Body of pancreas (tissue), 4 donors: Measurements from ENCODE around the gene SNCG. TPM values are rescaled to one million over a fixed set of nuclear protein-coding genes. Genes with fewer than 3 reads are reported as not detected.
A peak's percentile ranks its signal among the peaks of the same experiment; 100 is the strongest.

Experiments used
- ATAC-seq: fragments of 150-250 bp; one replicate; pipeline ENCODE4 v1.9.1; 2016
- DNase-seq, 4 donors: peaks; one replicate each; pipeline ENCODE4 v3.0.0-alpha.2; 2019
- H3K27ac ChIP-seq, 4 donors: fragments of 200-600 bp; sonication (generic); 1 replicate in 3 of 4; 2 replicates in 1 of 4; pipeline versions ENCODE4 v1.5.1 to v1.6.1; 2016 to 2019; ENCODE audit warnings: mild to moderate bottlenecking in 1 of 4, mixed read lengths in 1 of 4, moderate library complexity in 1 of 4
- H3K27me3 ChIP-seq, 2 donors: fragments of 200-600 bp; sonication (generic); one replicate each; pipeline ENCODE4 v1.6.0; 2016; ENCODE audit warnings: mild to moderate bottlenecking in 1 of 2
- H3K36me3 ChIP-seq, 2 donors: fragments of 200-600 bp; sonication (generic); replicated peaks in 1 of 2; 2 replicates each; pipeline ENCODE4 v1.5.1; 2016; ENCODE audit warnings: low read depth in 2 of 2; ENCODE audit not compliant: insufficient read depth in 1 of 2
- H3K4me1 ChIP-seq: fragments of 200-600 bp; sonication (generic); one replicate; pipeline ENCODE4 v1.6.0; 2016
- H3K4me3 ChIP-seq, 2 donors: fragments of 200-600 bp; sonication (generic); 1 replicate in 1 of 2; 2 replicates in 1 of 2; pipeline ENCODE4 v1.5.1; 2016 to 2019
- H3K9me3 ChIP-seq, 3 donors: fragments of 200-600 bp; sonication (generic); 1 replicate in 2 of 3; 2 replicates in 1 of 3; pipeline ENCODE4 v1.5.1; 2016
- CTCF ChIP-seq, 7 experiments: fragments of 450-650 bp in 4 of 7; fragments of 200-600 bp in 3 of 7; sonication (generic) in 3 of 7; IDR thresholded peaks; one replicate each; pipeline ENCODE4 v1.5.1; 2016 to 2019; ENCODE audit warnings: antibody characterized with exemption in 7 of 7
- POLR2A ChIP-seq, 3 donors: fragments of 450-650 bp; IDR thresholded peaks; one replicate each; pipeline ENCODE4 v1.6.1; 2016; ENCODE audit warnings: antibody characterized with exemption in 3 of 3, mild to moderate bottlenecking in 2 of 3
- WGBS, 2 donors: methylation state at CpG; one replicate each; pipeline ENCODE4 v1.1.5; 2017; 5-methylcytosine and 5-hydroxymethylcytosine counted together
- intact Hi-C: fragments of 100-400 bp; cut with DNase I; formaldehyde crosslinking; loops from one replicate; pipeline ENCODE4 v1.15.1; 2023
- total RNA-seq, 2 donors: library from RNA; depleted of rRNA; stranded (reverse); fragments of >200 nt; gene quantifications; one replicate each; pipeline ENCODE4 v1.1.0, GENCODE V29; 2016

Gene SNCG
- total RNA-seq, result 1 to 10 TPM; 2.6 to 3.0 TPM

DNA sequence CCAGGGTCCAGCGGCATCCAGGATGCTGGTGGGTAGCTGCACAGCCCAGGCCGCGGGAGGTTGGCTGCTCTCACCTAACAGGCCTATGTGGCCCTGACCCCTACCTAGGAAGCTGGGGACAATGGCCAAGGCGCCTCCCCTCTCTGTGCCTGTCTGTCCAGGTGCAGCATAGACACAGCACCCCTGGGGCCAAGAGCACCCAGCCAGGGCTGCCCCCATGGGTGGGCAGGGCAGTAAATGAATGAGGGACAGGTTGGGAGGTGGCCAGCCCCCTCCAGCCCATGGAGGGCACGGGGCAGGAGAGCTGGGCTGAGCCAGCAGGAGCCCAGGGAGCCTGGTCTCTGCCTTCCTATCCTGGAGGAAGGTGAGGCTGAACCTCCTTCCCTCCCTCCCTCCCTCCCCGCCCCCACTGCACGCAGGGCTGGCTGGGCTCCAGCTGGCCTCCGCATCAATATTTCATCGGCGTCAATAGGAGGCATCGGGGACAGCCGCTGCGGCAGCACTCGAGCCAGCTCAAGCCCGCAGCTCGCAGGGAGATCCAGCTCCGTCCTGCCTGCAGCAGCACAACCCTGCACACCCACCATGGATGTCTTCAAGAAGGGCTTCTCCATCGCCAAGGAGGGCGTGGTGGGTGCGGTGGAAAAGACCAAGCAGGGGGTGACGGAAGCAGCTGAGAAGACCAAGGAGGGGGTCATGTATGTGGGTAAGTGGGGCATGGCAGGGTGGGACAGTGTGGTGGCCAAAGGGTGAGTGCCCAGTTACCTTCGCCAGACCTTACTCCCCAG lies at the start of gene SNCG:
TSS of gene SNCG (plus strand) at position 484 of the 785 bp plus-strand sequence. CDS start at position 583, 99 bp downstream.
- intact Hi-C loops, result no loop called here
- peak within 1 kb of the TSS in 3 of 4 donors; percentile 28 to 49 (median 33) for H3K27ac ChIP-seq
- H3K4me1 ChIP-seq, result peaks cover 21% of the 10 kb centered on the region
- no peak for TF ChIP-seq POLR2A (IDR thresholded peaks at IDR 0.05)
- TF ChIP-seq CTCF (IDR thresholded peaks at IDR 0.05), result no peak
- ATAC-seq, result no peak
- peak in 2 of 4 donors; percentile 39 to 55 for DNase-seq
- H3K36me3 ChIP-seq, result no peaks in the 10 kb centered on the region
- H3K27me3 ChIP-seq, result no peaks in the 10 kb centered on the region
- no peaks in the 10 kb centered on the region for H3K9me3 ChIP-seq
- H3K4me3 ChIP-seq, result no peak within 1 kb of the TSS
- 33 to 52% methylated on average over 6 to 22 of the region's 22 CpGs for WGBS, 2 donors

GRCh38 chr10:86914734-86915133 lies 43.7 kb upstream of the SNCG start:
- WGBS, 2 donors, result 39 to 55% methylated on average over 1 of the region's 1 CpG
- DNase-seq, result no peak
- Histone ChIP-seq H3K9me3 (no peaks in the 10 kb centered on the region), H3K27me3 (no peaks in the 10 kb centered on the region), H3K27ac (no peak overlapping the region), H3K36me3 (peaks cover 0 to 3% of the 10 kb centered on the region in 2 donors), H3K4me3 (no peak overlapping the region), H3K4me1 (no peaks in the 10 kb centered on the region)
- intact Hi-C loops, result no loop called here
- ATAC-seq, result no peak
- no peak for TF ChIP-seq POLR2A (IDR thresholded peaks at IDR 0.05)
- TF ChIP-seq CTCF (IDR thresholded peaks at IDR 0.05), result no peak

DNA sequence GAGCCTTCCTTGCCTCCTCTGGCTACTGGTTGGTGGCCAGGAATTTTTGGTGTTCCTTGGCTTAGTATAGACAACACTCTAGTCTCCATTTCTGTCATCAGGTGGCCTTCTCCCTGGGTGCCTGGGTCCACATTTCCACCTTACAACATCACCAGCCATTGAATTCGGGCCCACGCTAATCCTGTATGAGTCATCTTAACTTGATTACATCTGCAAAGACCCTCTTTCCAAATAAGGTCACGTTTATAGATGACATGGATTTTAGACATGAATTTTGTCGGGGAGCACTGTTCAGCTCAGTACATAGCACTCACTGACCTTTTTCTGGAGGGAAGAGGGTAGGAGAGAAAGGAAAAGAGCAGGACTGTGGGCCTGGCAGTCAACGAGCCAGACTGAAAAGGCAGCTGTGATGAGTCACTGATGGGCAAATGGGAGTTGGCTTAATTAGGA lies 40.4 kb upstream of the SNCG start:
- WGBS, 2 donors, result 78 to 82% methylated on average over 5 of the region's 5 CpGs
- intact Hi-C loops, result no loop called here
- H3K9me3 ChIP-seq, result no peaks in the 10 kb centered on the region
- ATAC-seq (no peak), DNase-seq (no peak)
- TF ChIP-seq POLR2A (IDR thresholded peaks at IDR 0.05) (no peak), CTCF (IDR thresholded peaks at IDR 0.05) (no peak)
- peaks cover 0 to 7% of the 10 kb centered on the region in 2 donors for H3K36me3 ChIP-seq
- H3K27ac ChIP-seq, result no peak overlapping the region
- H3K27me3 ChIP-seq, result no peaks in the 10 kb centered on the region
- no peak overlapping the region for H3K4me3 ChIP-seq
- peaks cover 10% of the 10 kb centered on the region for H3K4me1 ChIP-seq

DNA sequence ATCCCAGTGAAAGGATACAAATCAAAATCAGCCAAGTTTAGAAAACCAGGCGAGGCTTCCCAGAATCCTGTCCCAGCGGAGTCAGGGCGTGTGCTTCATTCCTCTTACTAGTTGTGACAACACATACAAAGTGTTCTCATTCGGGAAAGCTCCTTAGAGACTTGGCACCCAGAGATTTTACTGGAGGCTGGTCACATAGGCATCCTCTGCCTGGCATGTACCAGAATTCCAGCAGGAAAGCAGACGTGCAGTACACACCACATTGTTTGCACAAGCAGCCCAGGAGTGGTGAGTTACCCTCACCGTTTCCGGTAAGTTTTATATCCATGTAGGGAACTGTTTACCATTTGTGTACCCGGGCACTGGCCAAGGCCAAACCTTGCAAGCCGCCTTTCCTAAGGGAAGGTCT lies 35.8 kb upstream of the SNCG start:
- DNase-seq (peak in 3 of 4 donors; percentile 64 to 77 (median 73)), ATAC-seq (peak; percentile 81)
- H3K27ac ChIP-seq, result peak overlapping the region in 3 of 4 donors; percentile 14 to 54 (median 38)
- H3K4me1 ChIP-seq, result peaks cover 11% of the 10 kb centered on the region
- H3K4me3 ChIP-seq, result no peak overlapping the region
- TF ChIP-seq POLR2A (IDR thresholded peaks at IDR 0.05), result no peak
- TF ChIP-seq CTCF (IDR thresholded peaks at IDR 0.05), result no peak
- peaks cover 0 to 7% of the 10 kb centered on the region in 2 donors for H3K36me3 ChIP-seq
- H3K27me3 ChIP-seq, result no peaks in the 10 kb centered on the region
- intact Hi-C loops, result no loop called here
- H3K9me3 ChIP-seq, result no peaks in the 10 kb centered on the region
- 57 to 78% methylated on average over 9 of the region's 9 CpGs for WGBS, 2 donors
